Measurements from ENCODE around the gene SDCCAG8.

- TF ChIP-seq BRCA1 (IDR thresholded peaks at IDR 0.05; ENCODE audit: low read depth, low read length): no peak
- TF ChIP-seq, protein P1, sequence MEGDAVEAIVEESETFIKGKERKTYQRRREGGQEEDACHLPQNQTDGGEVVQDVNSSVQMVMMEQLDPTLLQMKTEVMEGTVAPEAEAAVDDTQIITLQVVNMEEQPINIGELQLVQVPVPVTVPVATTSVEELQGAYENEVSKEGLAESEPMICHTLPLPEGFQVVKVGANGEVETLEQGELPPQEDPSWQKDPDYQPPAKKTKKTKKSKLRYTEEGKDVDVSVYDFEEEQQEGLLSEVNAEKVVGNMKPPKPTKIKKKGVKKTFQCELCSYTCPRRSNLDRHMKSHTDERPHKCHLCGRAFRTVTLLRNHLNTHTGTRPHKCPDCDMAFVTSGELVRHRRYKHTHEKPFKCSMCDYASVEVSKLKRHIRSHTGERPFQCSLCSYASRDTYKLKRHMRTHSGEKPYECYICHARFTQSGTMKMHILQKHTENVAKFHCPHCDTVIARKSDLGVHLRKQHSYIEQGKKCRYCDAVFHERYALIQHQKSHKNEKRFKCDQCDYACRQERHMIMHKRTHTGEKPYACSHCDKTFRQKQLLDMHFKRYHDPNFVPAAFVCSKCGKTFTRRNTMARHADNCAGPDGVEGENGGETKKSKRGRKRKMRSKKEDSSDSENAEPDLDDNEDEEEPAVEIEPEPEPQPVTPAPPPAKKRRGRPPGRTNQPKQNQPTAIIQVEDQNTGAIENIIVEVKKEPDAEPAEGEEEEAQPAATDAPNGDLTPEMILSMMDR (IDR thresholded peaks at IDR 0.05; ENCODE audit: control extremely low read depth in 1 of 3, insufficient read depth in 1 of 3, low read depth in 1 of 3, low read length in 3 of 3): no peak
- no peak for TF ChIP-seq TAF1 (IDR thresholded peaks at IDR 0.05; ENCODE audit: low read depth, low read length)
- TF ChIP-seq POLR2A (IDR thresholded peaks at IDR 0.05; ENCODE audit: control extremely low read depth in 1 of 2, low read depth in 2 of 2, low read length in 2 of 2): no peak
- TF ChIP-seq SIN3A (conservative IDR thresholded peaks at IDR 0.05 in 1 of 2, IDR thresholded peaks at IDR 0.05 in 1 of 2; ENCODE audit: low read depth in 1 of 2, low read length in 2 of 2): no peak
Measured at GRCh38 chr1:243542739-243543415, 287.0 kb downstream of the SDCCAG8 start.

Data from H1 (cell line).